GM18517 (cell line): ENCODE measurements around the gene FAM229A.

Source experiments
- ATAC-seq: cut with Tn5 transposase; IDR thresholded peaks from one replicate; pipeline ENCODE4 v1.9.1; 2021; ENCODE audit warnings: mild to moderate bottlenecking, moderate library complexity; ENCODE audit not compliant: unreplicated experiment

FAM229A gene

GRCh38 chr1:32350785-32351398 lies 11.4 kb downstream of the FAM229A start:
- peak; percentile 24 for ATAC-seq

DNA sequence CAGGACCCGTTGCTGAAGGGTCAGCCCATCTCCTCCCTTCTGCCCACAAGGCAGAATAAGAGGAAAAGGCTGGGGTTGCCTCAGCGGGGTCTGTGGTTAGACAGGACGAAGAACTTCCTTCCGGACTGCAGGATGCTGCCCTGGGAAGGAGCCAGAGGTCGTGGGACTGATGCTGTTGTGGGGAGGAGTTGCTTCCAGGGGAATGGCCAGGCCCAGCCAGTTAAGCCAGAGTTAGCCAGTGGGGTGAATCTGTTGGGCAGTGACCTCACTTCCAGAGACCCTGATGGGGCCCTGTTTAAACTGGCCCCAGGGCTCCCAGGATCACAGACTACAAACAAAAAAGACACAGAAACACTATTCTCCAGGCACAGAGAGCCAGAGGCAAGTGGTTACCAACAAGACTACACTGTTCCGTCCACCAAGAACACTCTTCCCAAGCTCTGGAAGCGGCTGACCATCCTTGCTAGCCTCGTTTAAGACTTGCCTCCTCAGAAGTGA lies 13.0 kb downstream of the FAM229A start:
- no peak for ATAC-seq

- no peak for ATAC-seq
These were observed 15.6 kb downstream of the FAM229A start for GRCh38 chr1:32346532-32347157.

- no peak for ATAC-seq
These were observed 16.9 kb downstream of the FAM229A start for GRCh38 chr1:32345289-32345827.

DNA sequence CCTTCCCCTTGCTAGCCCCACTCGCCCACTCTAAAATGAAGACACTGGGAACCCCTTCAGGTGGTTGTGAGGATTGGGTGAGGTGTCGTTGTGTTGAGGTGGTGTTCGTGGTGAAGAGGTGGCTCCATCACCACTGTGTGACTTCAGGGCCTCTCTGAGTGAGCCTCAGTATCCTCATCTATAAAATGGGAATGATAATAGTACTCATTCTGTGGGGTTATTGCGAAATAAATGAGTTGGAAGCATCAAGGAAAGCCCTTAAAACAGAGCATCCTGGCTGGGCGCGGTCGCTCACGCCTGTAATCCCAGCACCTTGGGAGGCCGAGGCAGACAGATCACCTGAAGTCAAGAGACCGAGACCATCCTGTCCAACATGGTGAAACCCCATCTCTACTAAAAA lies 19.6 kb downstream of the FAM229A start:
- no peak for ATAC-seq

- ATAC-seq, result no peak
These were observed 20.3 kb downstream of the FAM229A start for GRCh38 chr1:32341971-32342370.

- ATAC-seq, result no peak
These were observed 21.0 kb downstream of the FAM229A start for GRCh38 chr1:32341186-32341757.

DNA sequence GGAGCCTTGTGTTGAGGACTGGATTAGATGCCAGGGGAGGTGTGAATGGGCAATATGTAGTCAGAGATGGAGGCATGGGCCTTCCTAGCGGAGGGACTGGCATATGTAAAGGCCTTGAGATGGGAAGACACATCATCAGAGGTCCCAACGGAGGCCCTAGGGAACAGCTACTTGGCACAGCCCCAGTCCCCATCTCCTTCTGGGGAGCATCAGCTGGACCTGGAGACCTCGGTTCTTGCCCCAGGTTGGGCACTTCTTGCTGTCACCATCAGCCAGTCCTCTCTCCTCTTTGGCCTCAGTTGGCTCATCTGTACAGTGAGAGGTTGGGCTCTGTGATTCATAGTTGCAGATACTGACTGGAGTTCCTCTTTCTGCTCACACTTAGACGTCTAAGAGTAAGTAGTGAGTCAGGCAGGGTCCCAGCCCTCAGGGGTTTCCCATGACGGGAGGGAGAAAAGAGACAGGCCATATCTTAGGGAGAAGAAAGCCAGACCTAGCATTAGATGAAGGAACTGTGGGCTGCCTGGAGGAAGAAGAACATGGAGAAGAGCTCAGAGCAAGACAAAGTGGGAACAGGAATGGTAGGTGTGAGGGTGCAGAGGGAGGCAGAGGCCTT lies 22.8 kb downstream of the FAM229A start:
- ATAC-seq, result no peak

- ATAC-seq, result no peak
These were observed 23.6 kb downstream of the FAM229A start for GRCh38 chr1:32338637-32339145.

GRCh38 chr1:32337855-32338636 lies 24.2 kb downstream of the FAM229A start:
- ATAC-seq, result no peak

DNA sequence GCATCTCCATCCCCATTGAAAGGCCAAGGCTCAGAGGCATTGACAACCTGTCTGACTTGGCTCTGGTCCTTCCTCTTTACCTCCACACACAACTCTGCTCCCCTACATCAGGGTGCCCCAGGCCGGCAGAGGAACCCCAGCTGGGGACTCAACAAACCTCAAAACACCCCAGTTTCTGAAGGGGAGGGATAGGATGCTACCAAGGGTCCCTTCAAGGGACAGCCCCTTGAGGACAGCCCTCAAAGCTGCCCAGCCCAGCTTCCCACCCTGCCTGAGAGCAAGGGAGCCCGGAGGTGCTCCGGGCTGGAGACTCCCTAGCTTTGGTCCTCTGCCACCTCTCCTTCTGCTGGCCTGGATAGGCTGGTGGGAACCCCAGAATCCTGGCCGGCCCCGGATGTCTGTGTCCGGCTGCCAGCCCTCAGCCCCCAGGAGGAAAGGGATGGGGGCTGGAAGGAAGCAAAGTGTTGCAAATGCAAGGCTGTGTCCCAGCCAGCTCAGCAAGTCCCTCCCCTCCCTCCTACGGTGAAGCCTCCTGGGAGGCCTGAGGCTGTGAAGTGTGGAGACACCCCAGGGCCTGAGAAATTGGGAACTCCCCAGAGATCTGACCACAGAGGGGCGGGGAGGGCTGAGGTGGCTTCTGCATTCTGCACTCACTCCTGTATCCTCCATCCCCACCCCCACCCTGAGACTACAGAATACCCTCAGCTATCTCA lies 25.2 kb downstream of the FAM229A start:
- no peak for ATAC-seq

GRCh38 chr1:32336591-32336932 lies 25.7 kb downstream of the FAM229A start:
- no peak for ATAC-seq

- peak; percentile 38 for ATAC-seq
These were observed 26.3 kb downstream of the FAM229A start, which contains the start of gene MARCKSL1 for GRCh38 chr1:32335790-32336590. Gene MARCKSL1 (minus strand): TSS chr1:32336233. CDS start chr1:32336033, 200 bp downstream.

DNA sequence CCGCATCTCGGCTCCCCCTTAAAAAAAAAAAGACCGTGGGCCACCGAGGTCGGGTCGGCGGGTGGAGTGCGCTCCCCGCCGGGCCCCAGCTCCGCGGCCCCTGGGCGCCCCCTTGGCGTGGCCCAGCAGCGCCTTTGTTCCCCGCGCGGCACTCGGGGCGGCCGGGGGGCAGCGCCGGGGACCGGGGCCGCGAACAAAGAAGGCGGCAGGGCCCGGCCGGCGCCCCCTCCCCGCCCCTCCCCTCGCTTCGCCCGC lies 26.8 kb downstream of the FAM229A start:
- no peak for ATAC-seq

DNA sequence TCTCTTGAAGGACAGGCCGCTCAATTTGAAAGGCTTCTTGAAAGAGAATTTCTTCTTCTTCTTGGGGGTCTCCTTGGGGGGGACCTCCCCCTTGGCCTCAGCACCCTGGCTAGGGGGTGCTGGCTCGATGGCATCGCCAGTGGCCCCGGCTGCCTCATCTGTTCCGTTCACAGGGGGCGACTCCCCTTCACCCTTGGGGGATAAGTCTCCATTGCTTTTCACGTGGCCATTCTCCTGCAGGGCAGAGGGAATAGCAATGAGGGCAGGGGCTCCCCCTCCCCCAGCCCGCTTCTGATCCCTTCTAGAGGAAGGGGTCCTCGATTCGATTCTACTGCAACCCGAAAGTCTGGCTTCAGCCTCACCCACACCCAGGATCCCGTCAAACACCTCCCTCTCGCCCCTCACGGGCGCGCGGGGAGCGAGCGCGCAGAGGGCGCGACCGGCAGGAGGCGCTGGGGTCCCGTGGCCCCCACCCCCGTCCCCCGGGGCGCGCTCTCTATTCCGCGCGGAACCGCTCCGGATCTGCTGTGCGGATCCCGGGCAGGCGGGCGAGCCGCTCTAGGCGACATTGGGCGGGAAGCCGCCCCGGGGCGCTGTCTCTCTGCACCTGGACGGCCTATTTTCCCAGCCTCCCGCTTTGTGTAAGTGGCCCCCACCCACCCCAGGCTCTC lies 27.3 kb downstream of the FAM229A start:
- ATAC-seq, result no peak

- ATAC-seq, result no peak
These were observed 27.9 kb downstream of the FAM229A start for GRCh38 chr1:32334274-32334861.

GRCh38 chr1:32333251-32333963 lies 28.9 kb downstream of the FAM229A start:
- no peak for ATAC-seq
